Sigmoid colon (tissue), 7 donors: ENCODE results near the gene SLC35E4. TPM values are rescaled to one million over a fixed set of nuclear protein-coding genes. Genes with fewer than 3 reads are reported as not detected.
A peak's percentile ranks its signal among the peaks of the same experiment; 100 is the strongest.

Experiments
- DNase-seq: peaks from one replicate; pipeline ENCODE4 v3.0.0-alpha.2; 2019
- H3K27ac ChIP-seq, 4 donors: fragments of 200-600 bp; sonication (generic); one replicate each; pipeline ENCODE4 v1.5.1; 2016 to 2019; ENCODE audit warnings: mild to moderate bottlenecking in 1 of 4
- H3K27me3 ChIP-seq, 3 donors: fragments of 200-600 bp; sonication (generic); one replicate each; pipeline ENCODE4 v1.5.1; 2019; ENCODE audit warnings: mild to moderate bottlenecking in 1 of 3
- H3K36me3 ChIP-seq, 4 donors: fragments of 200-600 bp; sonication (generic); one replicate each; pipeline ENCODE4 v1.5.1; 2016 to 2019
- H3K4me1 ChIP-seq, 4 donors: fragments of 200-600 bp; sonication (generic); one replicate each; pipeline ENCODE4 v1.5.1; 2017 to 2019
- H3K4me3 ChIP-seq, 4 donors: fragments of 200-600 bp; sonication (generic); one replicate each; pipeline ENCODE4 v1.5.1; 2017 to 2019; ENCODE audit warnings: mild to moderate bottlenecking in 2 of 4, moderate library complexity in 1 of 4
- H3K9me3 ChIP-seq, 4 donors: fragments of 200-600 bp in 3 of 4; sonication (generic) in 3 of 4; one replicate each; pipeline versions ENCODE4 v1.5.1 to v1.6.1; 2013 to 2019
- CTCF ChIP-seq, 4 experiments: fragments of 450-650 bp in 3 of 4; fragments of 200-600 bp in 1 of 4; IDR thresholded peaks; one replicate each; pipeline ENCODE4 v1.5.1; 2016 to 2019; ENCODE audit warnings: antibody characterized with exemption in 4 of 4, mild to moderate bottlenecking in 3 of 4, moderate library complexity in 2 of 4
- EP300 ChIP-seq, 4 donors: sonication (generic); formaldehyde crosslinking; IDR thresholded peaks; one replicate each; pipeline ENCODE4 v1.6.1; 2017; ENCODE audit warnings: antibody characterized with exemption in 4 of 4
- POLR2A ChIP-seq, 2 donors: fragments of 450-650 bp; IDR thresholded peaks; one replicate each; pipeline ENCODE4 v1.6.1; 2016; ENCODE audit warnings: antibody characterized with exemption in 2 of 2, mild to moderate bottlenecking in 2 of 2, moderate library complexity in 2 of 2
- POLR2AphosphoS5 ChIP-seq, 4 donors: sonication (generic); formaldehyde crosslinking; IDR thresholded peaks; one replicate each; pipeline ENCODE4 v1.6.1; 2017; ENCODE audit warnings: antibody characterized with exemption in 4 of 4
- WGBS, 2 donors: extraction: QIAGEN DNeasy Blood & Tissue Kit; methylation state at CpG; one replicate each; pipeline ENCODE4 v1.1.7; 2013; 5-methylcytosine and 5-hydroxymethylcytosine counted together
- intact Hi-C: fragments of 100-400 bp; cut with DNase I; formaldehyde crosslinking; loops from one replicate; pipeline ENCODE4 v1.15.1; 2023
- polyA plus RNA-seq, 3 donors: library from polyadenylated mRNA; stranded (reverse); fragments of 200-250 nt; gene quantifications; one replicate each; pipeline ENCODE4 v1.2.3, GENCODE V29; 2013
- total RNA-seq, 4 donors: library from RNA; depleted of rRNA; stranded (reverse); fragments of >200 nt; gene quantifications; one replicate each; pipeline ENCODE4 v1.1.0, GENCODE V29; 2016
- donor health status: healthy with polysubstance abuse.
- donor health status: Bipolar disorder and iron deficiency.
- donor health status: healthy.

SLC35E4 gene
- total and polyA plus RNA-seq, 7 donors: 1.2 to 7.7 (median 5.0) TPM

GRCh38 chr22:30665786-30666185, 30.2 kb downstream of the SLC35E4 start:
- H3K27me3 ChIP-seq: no peaks in the 10 kb centered on the region
- TF ChIP-seq POLR2A (IDR thresholded peaks at IDR 0.05): no peak
- TF ChIP-seq CTCF (IDR thresholded peaks at IDR 0.05): no peak
- no peak for TF ChIP-seq EP300 (IDR thresholded peaks at IDR 0.05)
- no peak for TF ChIP-seq POLR2AphosphoS5 (IDR thresholded peaks at IDR 0.05)
- 24 to 72% methylated on average over 4 of the region's 4 CpGs for WGBS, 2 donors
- H3K9me3 ChIP-seq: no peaks in the 10 kb centered on the region
- H3K36me3 ChIP-seq: peaks cover 4 to 21% (median 13%) of the 10 kb centered on the region in 4 donors
- intact Hi-C loops: loop anchor here (10.0 kb wide), 1 partner anchor 89 kb away; no protein-coding TSS in a partner anchor
- no peak overlapping the region for H3K27ac ChIP-seq
- DNase-seq: no peak
- H3K4me3 ChIP-seq: no peak overlapping the region
- peaks cover 0 to 22% (median 14%) of the 10 kb centered on the region in 4 donors for H3K4me1 ChIP-seq

DNA sequence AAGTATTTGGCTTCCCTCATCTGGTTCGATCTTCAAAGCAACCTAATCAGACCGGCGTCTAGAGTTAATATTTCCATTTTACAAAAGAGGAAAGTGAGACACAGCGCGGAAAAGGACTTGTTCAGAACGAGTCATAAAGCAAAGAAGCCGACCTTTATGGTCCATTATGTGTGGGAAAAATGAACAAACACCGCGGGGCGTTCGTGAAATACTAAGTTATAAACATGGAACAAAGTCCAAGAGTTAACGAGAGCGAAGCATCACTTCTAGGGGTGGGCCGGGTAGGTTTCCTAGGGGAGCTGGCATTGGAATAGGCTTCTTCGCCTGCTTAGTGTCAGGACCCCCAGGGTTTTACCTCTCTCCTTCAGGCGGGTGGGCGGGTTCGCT, 31.5 kb downstream of the SLC35E4 start:
- Histone ChIP-seq H3K36me3 (peaks cover 4 to 20% (median 13%) of the 10 kb centered on the region in 4 donors), H3K27me3 (no peaks in the 10 kb centered on the region), H3K9me3 (no peaks in the 10 kb centered on the region), H3K4me3 (peak overlapping the region; percentile 68 to 81 (median 76)), H3K4me1 (peaks cover 0 to 22% (median 14%) of the 10 kb centered on the region in 4 donors), H3K27ac (peak overlapping the region; percentile 58 to 71 (median 64))
- intact Hi-C loops: loop anchor here (1.0 to 10.0 kb wide), 2 partner anchors 31 to 88 kb away; no protein-coding TSS in a partner anchor
- WGBS, 2 donors: 0 to 1% methylated on average over 18 of the region's 18 CpGs
- DNase-seq: no peak
- peak in 1 of 2 donors; percentile 16 for TF ChIP-seq POLR2A (IDR thresholded peaks at IDR 0.05)
- no peak for TF ChIP-seq EP300 (IDR thresholded peaks at IDR 0.05)

DNA sequence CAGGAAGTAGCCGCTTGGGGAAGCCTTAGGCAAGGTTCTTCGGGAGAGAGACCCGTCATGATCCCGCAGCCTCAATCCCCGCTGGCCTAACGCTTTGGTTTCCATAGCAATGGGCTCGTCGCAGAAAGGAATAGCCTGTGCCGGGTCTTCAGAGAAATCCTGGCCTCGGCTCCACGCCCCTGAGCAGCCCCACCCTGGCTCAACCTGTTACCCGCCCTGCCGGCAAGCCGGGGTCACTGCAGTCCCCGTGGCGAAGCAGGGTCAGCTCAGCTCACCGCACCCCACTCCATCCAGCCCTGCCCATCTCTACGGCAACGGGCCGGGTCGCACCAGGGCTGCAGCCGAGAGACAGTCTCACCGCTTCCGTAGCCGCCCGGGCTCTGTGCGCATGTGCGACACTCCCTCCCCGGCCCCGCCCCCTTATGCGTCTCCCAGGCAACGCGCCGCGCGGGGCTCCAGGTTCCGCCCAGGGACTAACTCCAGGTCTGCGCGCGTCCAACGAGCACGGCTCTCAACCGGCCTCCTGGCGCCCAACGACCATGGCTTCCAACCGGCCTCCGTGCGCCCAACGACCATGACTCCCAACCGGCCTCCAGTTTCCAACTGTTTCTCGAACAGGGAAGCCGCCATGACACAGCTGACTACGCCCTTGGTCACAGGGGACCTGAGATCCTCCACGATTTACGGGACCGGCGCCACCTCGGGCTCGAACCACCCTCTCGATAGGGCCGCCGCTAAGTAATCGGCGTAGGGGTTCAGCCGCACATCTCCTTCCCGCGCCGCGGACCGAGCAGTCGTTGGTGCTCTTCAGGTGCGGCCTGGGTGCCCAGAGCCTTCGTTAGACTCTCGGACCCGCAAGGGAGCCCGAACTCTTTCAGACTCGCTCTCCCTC, 32.2 kb downstream of the SLC35E4 start, which contains the start of gene DUSP18:
Gene DUSP18 (minus strand): TSS at position 382 of the 892 bp plus-strand sequence. CDS start 3,872 bp downstream, outside the sequence.
- Histone ChIP-seq H3K9me3 (no peaks in the 10 kb centered on the region), H3K27ac (peak within 1 kb of the TSS; percentile 58 to 71 (median 64)), H3K4me3 (peak within 1 kb of the TSS; percentile 68 to 81 (median 76)), H3K36me3 (peaks cover 4 to 15% (median 8%) of the 10 kb centered on the region in 4 donors), H3K27me3 (no peaks in the 10 kb centered on the region), H3K4me1 (peaks cover 0 to 22% (median 14%) of the 10 kb centered on the region in 4 donors)
- DNase-seq: peak; percentile 96
- 0 to 1% methylated on average over 77 of the region's 77 CpGs for WGBS, 2 donors
- TF ChIP-seq POLR2AphosphoS5 (IDR thresholded peaks at IDR 0.05): peak; percentile 72 to 89 (median 86)
- TF ChIP-seq POLR2A (IDR thresholded peaks at IDR 0.05): peak; percentile 41 to 51
- TF ChIP-seq EP300 (IDR thresholded peaks at IDR 0.05): no peak
- TF ChIP-seq CTCF (IDR thresholded peaks at IDR 0.05): peak in 2 of 4 experiments; percentile 21 to 55
- intact Hi-C loops: loop anchor here (1.0 to 10.0 kb wide), 2 partner anchors 31 to 87 kb away; no protein-coding TSS in a partner anchor

DNA sequence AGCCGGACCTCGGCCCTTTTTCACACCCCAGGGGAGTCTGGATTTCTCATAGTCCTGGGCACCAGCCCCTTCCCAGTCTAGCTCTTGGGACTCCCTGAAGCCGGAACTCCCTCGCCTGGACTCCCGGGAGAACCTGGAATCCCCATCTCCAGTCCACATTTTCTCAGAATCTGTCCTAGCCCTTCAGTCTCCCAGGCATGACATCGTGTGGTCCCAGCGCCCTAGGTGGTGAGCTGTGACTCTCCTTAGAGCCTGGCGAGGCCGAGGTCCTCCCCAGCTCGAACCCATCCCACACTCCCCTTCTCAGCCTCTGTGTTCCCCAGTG, 32.8 kb downstream of the SLC35E4 start:
- 10 to 30% methylated on average over 10 of the region's 10 CpGs for WGBS, 2 donors

More for the DNA sequence above, 32.8 kb downstream of the SLC35E4 start:
- Histone ChIP-seq H3K27ac (peak overlapping the region; percentile 58 to 71 (median 64)), H3K36me3 (peaks cover 0 to 9% (median 3%) of the 10 kb centered on the region in 4 donors), H3K27me3 (no peaks in the 10 kb centered on the region), H3K4me1 (peaks cover 0 to 22% (median 14%) of the 10 kb centered on the region in 4 donors), H3K4me3 (peak overlapping the region; percentile 68 to 81 (median 76)), H3K9me3 (no peaks in the 10 kb centered on the region)
- TF ChIP-seq EP300 (IDR thresholded peaks at IDR 0.05) (no peak), POLR2A (IDR thresholded peaks at IDR 0.05) (no peak), CTCF (IDR thresholded peaks at IDR 0.05) (no peak), POLR2AphosphoS5 (IDR thresholded peaks at IDR 0.05) (no peak)
- peak; percentile 65 for DNase-seq
- intact Hi-C loops: loop anchor here (10.0 kb wide), 1 partner anchor 86 kb away; no protein-coding TSS in a partner anchor
